ENCODE results near the gene CNPY3. TPM values are rescaled to one million over a fixed set of nuclear protein-coding genes. Genes with fewer than 3 reads are reported as not detected.
"Not testable (repeated sequence)": the region's sequence is repeated elsewhere in the genome, so short reads cannot be mapped to it uniquely, and the experiment has no call there.

Gene CNPY3
- total and polyA plus RNA-seq, 2 experiments from 2014 or later = 71.8 to 137 TPM

- no peaks in the 10 kb centered on the region for H3K4me1 ChIP-seq (ENCODE audit: insufficient read depth)
- H2AFZ ChIP-seq = no peak overlapping the region
- peaks cover 19% of the 10 kb centered on the region for H3K79me2 ChIP-seq
- WGBS (ENCODE audit: low lambda C conversion rate, missing lambda C conversion rate) = 85% methylated on average over 4 of the region's 4 CpGs
- H4K20me1 ChIP-seq (ENCODE audit: insufficient read depth, poor library complexity, severe bottlenecking) = no peaks in the 10 kb centered on the region
- no peak for TF ChIP-seq EZH2phosphoT487 (IDR thresholded peaks at IDR 0.05; ENCODE audit: low read depth, severe bottlenecking, unreplicated experiment)
- DNase-seq (ENCODE audit: low spot score) = no peak
- H3K27me3 ChIP-seq = no peaks in the 10 kb centered on the region
- no peaks in the 10 kb centered on the region for H3K36me3 ChIP-seq (replicated peaks; ENCODE audit: insufficient read depth, low read depth)
- no peak overlapping the region for H3K4me2 ChIP-seq
- H3K4me3 ChIP-seq = no peak overlapping the region
- peak overlapping the region; percentile 23 for H3K27ac ChIP-seq
- H3K9me3 ChIP-seq (ENCODE audit: low read depth) = no peaks in the 10 kb centered on the region
- no peaks in the 10 kb centered on the region for H3K9me2 ChIP-seq (replicated peaks; ENCODE audit: insufficient read depth)
Measured at GRCh38 chr6:42939810-42940167, 10.5 kb downstream of the CNPY3 start.

- peaks cover 13% of the 10 kb centered on the region for H3K79me2 ChIP-seq
- no peaks in the 10 kb centered on the region for H3K4me1 ChIP-seq (ENCODE audit: insufficient read depth)
- no peak overlapping the region for H3K27ac ChIP-seq
- no peaks in the 10 kb centered on the region for H3K9me3 ChIP-seq (ENCODE audit: low read depth)
- DNase-seq (ENCODE audit: low spot score) = no peak
- 88% methylated on average over 6 of the region's 6 CpGs for WGBS (ENCODE audit: low lambda C conversion rate, missing lambda C conversion rate)
- TF ChIP-seq CTCF (IDR thresholded peaks at IDR 0.05; ENCODE audit: poor library complexity) (no peak), EZH2phosphoT487 (IDR thresholded peaks at IDR 0.05; ENCODE audit: low read depth, severe bottlenecking, unreplicated experiment) (no peak), EZH2 (IDR thresholded peaks at IDR 0.05; ENCODE audit: borderline replicate concordance) (no peak)
- no peaks in the 10 kb centered on the region for H4K20me1 ChIP-seq (ENCODE audit: insufficient read depth, poor library complexity, severe bottlenecking)
- H3K4me3 ChIP-seq = no peak overlapping the region
- H2AFZ ChIP-seq = no peak overlapping the region
- no peaks in the 10 kb centered on the region for H3K36me3 ChIP-seq (replicated peaks; ENCODE audit: insufficient read depth, low read depth)
- H3K27me3 ChIP-seq = no peaks in the 10 kb centered on the region
- no peaks in the 10 kb centered on the region for H3K9me2 ChIP-seq (replicated peaks; ENCODE audit: insufficient read depth)
- H3K4me2 ChIP-seq = no peak overlapping the region
Measured at GRCh38 chr6:42940493-42941045, 11.3 kb downstream of the CNPY3 start.

- not testable (repeated sequence) for H2AFZ ChIP-seq; H3K4me1 ChIP-seq (ENCODE audit: insufficient read depth); H3K79me2 ChIP-seq; H3K27ac ChIP-seq; H3K9me2 ChIP-seq (replicated peaks; ENCODE audit: insufficient read depth); H3K27me3 ChIP-seq; H4K20me1 ChIP-seq (ENCODE audit: insufficient read depth, poor library complexity, severe bottlenecking); H3K9me3 ChIP-seq (ENCODE audit: low read depth); H3K4me3 ChIP-seq; DNase-seq (ENCODE audit: low spot score); H3K4me2 ChIP-seq; H3K36me3 ChIP-seq (replicated peaks; ENCODE audit: insufficient read depth, low read depth)
- WGBS (ENCODE audit: low lambda C conversion rate, missing lambda C conversion rate) = 99% methylated on average over 5 of the region's 5 CpGs
Measured at GRCh38 chr6:42941356-42941755, 12.1 kb downstream of the CNPY3 start.

- TF ChIP-seq EZH2 (IDR thresholded peaks at IDR 0.05; ENCODE audit: borderline replicate concordance) = no peak
- no peak overlapping the region for H3K27ac ChIP-seq
Measured at GRCh38 chr6:42942444-42942843, 13.2 kb downstream of the CNPY3 start.

GRCh38 chr6:42947950-42948349, 18.7 kb downstream of the CNPY3 start:
- no peak overlapping the region for H3K4me2 ChIP-seq
- no peaks in the 10 kb centered on the region for H3K36me3 ChIP-seq (replicated peaks; ENCODE audit: insufficient read depth, low read depth)
- no peaks in the 10 kb centered on the region for H3K9me2 ChIP-seq (replicated peaks; ENCODE audit: insufficient read depth)
- no peak overlapping the region for H2AFZ ChIP-seq
- H3K27me3 ChIP-seq = no peaks in the 10 kb centered on the region
- H3K27ac ChIP-seq = no peak overlapping the region
- H4K20me1 ChIP-seq (ENCODE audit: insufficient read depth, poor library complexity, severe bottlenecking) = no peaks in the 10 kb centered on the region
- H3K79me2 ChIP-seq = no peaks in the 10 kb centered on the region
- no peaks in the 10 kb centered on the region for H3K4me1 ChIP-seq (ENCODE audit: insufficient read depth)
- no peaks in the 10 kb centered on the region for H3K9me3 ChIP-seq (ENCODE audit: low read depth)
- DNase-seq (ENCODE audit: low spot score) = no peak
- H3K4me3 ChIP-seq = no peak overlapping the region
- TF ChIP-seq EZH2phosphoT487 (IDR thresholded peaks at IDR 0.05; ENCODE audit: low read depth, severe bottlenecking, unreplicated experiment) (no peak), CTCF (IDR thresholded peaks at IDR 0.05; ENCODE audit: poor library complexity) (no peak), EZH2 (IDR thresholded peaks at IDR 0.05; ENCODE audit: borderline replicate concordance) (no peak)

More at GRCh38 chr6:42942444-42942843, 13.2 kb downstream of the CNPY3 start:
- H2AFZ ChIP-seq = no peak overlapping the region
- WGBS (ENCODE audit: low lambda C conversion rate, missing lambda C conversion rate) = 84% methylated on average over 7 of the region's 7 CpGs
- H3K79me2 ChIP-seq = no peaks in the 10 kb centered on the region
- no peak overlapping the region for H3K4me2 ChIP-seq
- no peak for DNase-seq (ENCODE audit: low spot score)
- no peaks in the 10 kb centered on the region for H3K9me2 ChIP-seq (replicated peaks; ENCODE audit: insufficient read depth)
- H4K20me1 ChIP-seq (ENCODE audit: insufficient read depth, poor library complexity, severe bottlenecking) = no peaks in the 10 kb centered on the region
- H3K9me3 ChIP-seq (ENCODE audit: low read depth) = no peaks in the 10 kb centered on the region
- no peaks in the 10 kb centered on the region for H3K27me3 ChIP-seq
- H3K4me3 ChIP-seq = no peak overlapping the region
- no peaks in the 10 kb centered on the region for H3K4me1 ChIP-seq (ENCODE audit: insufficient read depth)
- H3K36me3 ChIP-seq (replicated peaks; ENCODE audit: insufficient read depth, low read depth) = no peaks in the 10 kb centered on the region

Measured in hepatocyte (in vitro differentiated cells).